ENCODE results near the gene PTH2. TPM values are rescaled to one million over a fixed set of nuclear protein-coding genes. Genes with fewer than 3 reads are reported as not detected.

PTH2 gene
- total and polyA plus RNA-seq, 4 experiments from 2014 or later: not detected

- Mint-ChIP-seq H3K27me3 (peaks cover 73 to 74% of the 10 kb centered on the region in 2 donors), H3K27ac (peak overlapping the region in 1 of 7 donors; percentile 79), H3K4me1 (peaks cover 21 to 54% (median 30%) of the 10 kb centered on the region in 4 donors), H3K36me3 (peaks cover 2% of the 10 kb centered on the region in 2 donors), H3K9me3 (peaks cover 0 to 3% (median 0%) of the 10 kb centered on the region in 8 donors), H3K4me3 (peak overlapping the region in 1 of 8 donors; percentile 1)
- Histone ChIP-seq H3K9me3 (ENCODE audit: control insufficient read depth in 1 of 2, low read length in 2 of 2) (no peaks in the 10 kb centered on the region), H3K4me3 (ENCODE audit: low read length in 2 of 2) (no peak overlapping the region), H3K27me3 (ENCODE audit: insufficient read depth, low read length) (peaks cover 63% of the 10 kb centered on the region), H3K36me3 (ENCODE audit: insufficient read depth, low read length) (no peaks in the 10 kb centered on the region), H3K4me1 (ENCODE audit: insufficient read depth, low read length) (peaks cover 39% of the 10 kb centered on the region), H3K27ac (ENCODE audit: low read depth, low read length) (no peak overlapping the region)
- CTCF ChIA-PET (ENCODE audit: partially characterized antibody): no interaction called here
- POLR2A ChIA-PET (ENCODE audit: partially characterized antibody): interaction anchor here (1.6 kb wide), 1 partner anchor 32 kb away, joined by 3 read pairs; no protein-coding TSS in a partner anchor
- intact Hi-C loops (cut with micrococcal nuclease): no loop called here
- DNase-seq: no peak
Observed at GRCh38 chr19:49438261-49438660, 15.0 kb upstream of the PTH2 start.

GRCh38 chr19:49437231-49437630 lies 14.0 kb upstream of the PTH2 start:
- no peak overlapping the region for H3K27ac ChIP-seq (ENCODE audit: low read depth, low read length)
- no peak overlapping the region for H3K4me3 Mint-ChIP-seq
- peaks cover 74 to 77% of the 10 kb centered on the region in 2 donors for H3K27me3 Mint-ChIP-seq
- no peaks in the 10 kb centered on the region for H3K36me3 ChIP-seq (ENCODE audit: insufficient read depth, low read length)
- H3K4me1 ChIP-seq (ENCODE audit: insufficient read depth, low read length): peaks cover 38% of the 10 kb centered on the region
- ChIA-PET POLR2A (ENCODE audit: partially characterized antibody) (no interaction called here), CTCF (ENCODE audit: partially characterized antibody) (interaction anchor here (1.3 kb wide), 1 partner anchor 15 kb away, joined by 3 read pairs; no protein-coding TSS in a partner anchor)
- no peaks in the 10 kb centered on the region for H3K9me3 ChIP-seq (ENCODE audit: control insufficient read depth in 1 of 2, low read length in 2 of 2)
- intact Hi-C loops (cut with micrococcal nuclease): no loop called here
- H3K9me3 Mint-ChIP-seq: peaks cover 0 to 5% (median 0%) of the 10 kb centered on the region in 8 donors
- peaks cover 2 to 3% of the 10 kb centered on the region in 2 donors for H3K36me3 Mint-ChIP-seq
- H3K4me1 Mint-ChIP-seq: peaks cover 20 to 54% (median 30%) of the 10 kb centered on the region in 4 donors
- no peak overlapping the region for H3K4me3 ChIP-seq (ENCODE audit: low read length in 2 of 2)
- no peak for DNase-seq
- H3K27ac Mint-ChIP-seq: no peak overlapping the region
- peaks cover 70% of the 10 kb centered on the region for H3K27me3 ChIP-seq (ENCODE audit: insufficient read depth, low read length)

GRCh38 chr19:49436381-49437017 lies 13.3 kb upstream of the PTH2 start:
- Histone ChIP-seq H3K27me3 (ENCODE audit: insufficient read depth, low read length) (peaks cover 68% of the 10 kb centered on the region), H3K4me1 (ENCODE audit: insufficient read depth, low read length) (peaks cover 35% of the 10 kb centered on the region)

GRCh38 chr19:49435670-49436069 lies 12.4 kb upstream of the PTH2 start:
- intact Hi-C loops (cut with micrococcal nuclease): no loop called here
- no peaks in the 10 kb centered on the region for H3K9me3 ChIP-seq (ENCODE audit: control insufficient read depth in 1 of 2, low read length in 2 of 2)
- peaks cover 2 to 3% of the 10 kb centered on the region in 2 donors for H3K36me3 Mint-ChIP-seq
- CTCF ChIA-PET (ENCODE audit: partially characterized antibody): no interaction called here
- H3K27me3 Mint-ChIP-seq: peaks cover 71 to 74% of the 10 kb centered on the region in 2 donors
- H3K4me1 ChIP-seq (ENCODE audit: insufficient read depth, low read length): peaks cover 29% of the 10 kb centered on the region
- no peak for DNase-seq
- H3K4me3 Mint-ChIP-seq: no peak overlapping the region
- peak overlapping the region in 1 of 7 donors; percentile 33 for H3K27ac Mint-ChIP-seq
- H3K4me3 ChIP-seq (ENCODE audit: low read length in 2 of 2): no peak overlapping the region
- POLR2A ChIA-PET (ENCODE audit: partially characterized antibody): interaction anchor here (0.6 to 1.6 kb wide), 8 partner anchors 9 to 60 kb away, joined by 3 to 4 read pairs (median 3); partner anchors contain the start of gene PIH1D1
- no peaks in the 10 kb centered on the region for H3K36me3 ChIP-seq (ENCODE audit: insufficient read depth, low read length)
- H3K27ac ChIP-seq (ENCODE audit: low read depth, low read length): no peak overlapping the region
- H3K9me3 Mint-ChIP-seq: peaks cover 0 to 5% (median 0%) of the 10 kb centered on the region in 8 donors
- peaks cover 72% of the 10 kb centered on the region for H3K27me3 ChIP-seq (ENCODE audit: insufficient read depth, low read length)
- H3K4me1 Mint-ChIP-seq: peaks cover 14 to 51% (median 26%) of the 10 kb centered on the region in 4 donors

More at GRCh38 chr19:49436381-49437017, 13.3 kb upstream of the PTH2 start:
- ChIA-PET CTCF (ENCODE audit: partially characterized antibody) (interaction anchor here (1.3 kb wide), 1 partner anchor 14 kb away, joined by 3 read pairs; no protein-coding TSS in a partner anchor), POLR2A (ENCODE audit: partially characterized antibody) (interaction anchor here (0.6 to 1.3 kb wide), 6 partner anchors 12 to 59 kb away, joined by 3 to 4 read pairs (median 3); partner anchors contain the start of gene PIH1D1)
- Mint-ChIP-seq H3K27ac (peak overlapping the region in 2 of 7 donors; percentile 13 to 33), H3K36me3 (peaks cover 2 to 3% of the 10 kb centered on the region in 2 donors), H3K9me3 (peaks cover 0 to 5% (median 0%) of the 10 kb centered on the region in 8 donors), H3K27me3 (peaks cover 71 to 74% of the 10 kb centered on the region in 2 donors), H3K4me3 (peak overlapping the region in 3 of 8 donors; percentile 1 to 33 (median 24)), H3K4me1 (peaks cover 16 to 52% (median 26%) of the 10 kb centered on the region in 4 donors)
- H3K4me3 ChIP-seq (ENCODE audit: low read length in 2 of 2): no peak overlapping the region
- intact Hi-C loops (cut with micrococcal nuclease): no loop called here
- no peak overlapping the region for H3K27ac ChIP-seq (ENCODE audit: low read depth, low read length)
- peak in 2 of 5 donors; percentile 48 to 68 for DNase-seq
- no peaks in the 10 kb centered on the region for H3K9me3 ChIP-seq (ENCODE audit: control insufficient read depth in 1 of 2, low read length in 2 of 2)
- no peaks in the 10 kb centered on the region for H3K36me3 ChIP-seq (ENCODE audit: insufficient read depth, low read length)

- CTCF ChIA-PET (ENCODE audit: partially characterized antibody): interaction anchor here (2.0 kb wide), 1 partner anchor 43 kb away, joined by 9 read pairs; no protein-coding TSS in a partner anchor
- peaks cover 68% of the 10 kb centered on the region for H3K27me3 ChIP-seq (ENCODE audit: insufficient read depth, low read length)
Observed at GRCh38 chr19:49434907-49435583, 11.8 kb upstream of the PTH2 start.

GRCh38 chr19:49433240-49433901 lies 10.1 kb upstream of the PTH2 start:
- peaks cover 0 to 5% (median 0%) of the 10 kb centered on the region in 8 donors for H3K9me3 Mint-ChIP-seq
- H3K36me3 ChIP-seq (ENCODE audit: insufficient read depth, low read length): no peaks in the 10 kb centered on the region
- H3K27me3 Mint-ChIP-seq: peaks cover 67 to 70% of the 10 kb centered on the region in 2 donors
- no peak overlapping the region for H3K4me3 ChIP-seq (ENCODE audit: low read length in 2 of 2)
- DNase-seq: no peak
- H3K4me1 Mint-ChIP-seq: peaks cover 18 to 59% (median 31%) of the 10 kb centered on the region in 4 donors
- H3K36me3 Mint-ChIP-seq: peaks cover 2 to 8% of the 10 kb centered on the region in 2 donors
- peak overlapping the region in 2 of 7 donors; percentile 48 to 55 for H3K27ac Mint-ChIP-seq
- no peaks in the 10 kb centered on the region for H3K9me3 ChIP-seq (ENCODE audit: control insufficient read depth in 1 of 2, low read length in 2 of 2)
- peak overlapping the region in 6 of 8 donors; percentile 2 to 75 (median 35) for H3K4me3 Mint-ChIP-seq
- ChIA-PET CTCF (ENCODE audit: partially characterized antibody) (interaction anchor here (0.7 to 2.0 kb wide), 2 partner anchors 19 to 41 kb away, joined by 3 to 9 read pairs; no protein-coding TSS in a partner anchor), POLR2A (ENCODE audit: partially characterized antibody) (no interaction called here)
- no peak overlapping the region for H3K27ac ChIP-seq (ENCODE audit: low read depth, low read length)
- intact Hi-C loops (cut with micrococcal nuclease): no loop called here
- peaks cover 32% of the 10 kb centered on the region for H3K4me1 ChIP-seq (ENCODE audit: insufficient read depth, low read length)
- H3K27me3 ChIP-seq (ENCODE audit: insufficient read depth, low read length): peaks cover 57% of the 10 kb centered on the region

More at GRCh38 chr19:49434907-49435583, 11.8 kb upstream of the PTH2 start:
- H3K27ac Mint-ChIP-seq: peak overlapping the region in 1 of 7 donors; percentile 33
- DNase-seq: no peak
- no peaks in the 10 kb centered on the region for H3K9me3 ChIP-seq (ENCODE audit: control insufficient read depth in 1 of 2, low read length in 2 of 2)
- peaks cover 15 to 51% (median 26%) of the 10 kb centered on the region in 4 donors for H3K4me1 Mint-ChIP-seq
- no peaks in the 10 kb centered on the region for H3K36me3 ChIP-seq (ENCODE audit: insufficient read depth, low read length)
- H3K36me3 Mint-ChIP-seq: peaks cover 2 to 3% of the 10 kb centered on the region in 2 donors
- H3K4me1 ChIP-seq (ENCODE audit: insufficient read depth, low read length): peaks cover 28% of the 10 kb centered on the region
- POLR2A ChIA-PET (ENCODE audit: partially characterized antibody): interaction anchor here (0.7 to 1.6 kb wide), 2 partner anchors 10 to 40 kb away, joined by 3 read pairs; no protein-coding TSS in a partner anchor
- H3K4me3 ChIP-seq (ENCODE audit: low read length in 2 of 2): no peak overlapping the region
- H3K4me3 Mint-ChIP-seq: peak overlapping the region in 1 of 8 donors; percentile 32
- intact Hi-C loops (cut with micrococcal nuclease): no loop called here
- H3K27ac ChIP-seq (ENCODE audit: low read depth, low read length): no peak overlapping the region
- peaks cover 0 to 5% (median 0%) of the 10 kb centered on the region in 8 donors for H3K9me3 Mint-ChIP-seq
- H3K27me3 Mint-ChIP-seq: peaks cover 72 to 73% of the 10 kb centered on the region in 2 donors
